GM19240 (cell line): ENCODE results near the gene PRODH2.

Source experiments
- DNase-seq: peaks from one replicate; pipeline ENCODE4 v3.0.0; 2011; ENCODE audit warnings: low spot score; ENCODE audit not compliant: insufficient read length

The PRODH2 gene

DNA sequence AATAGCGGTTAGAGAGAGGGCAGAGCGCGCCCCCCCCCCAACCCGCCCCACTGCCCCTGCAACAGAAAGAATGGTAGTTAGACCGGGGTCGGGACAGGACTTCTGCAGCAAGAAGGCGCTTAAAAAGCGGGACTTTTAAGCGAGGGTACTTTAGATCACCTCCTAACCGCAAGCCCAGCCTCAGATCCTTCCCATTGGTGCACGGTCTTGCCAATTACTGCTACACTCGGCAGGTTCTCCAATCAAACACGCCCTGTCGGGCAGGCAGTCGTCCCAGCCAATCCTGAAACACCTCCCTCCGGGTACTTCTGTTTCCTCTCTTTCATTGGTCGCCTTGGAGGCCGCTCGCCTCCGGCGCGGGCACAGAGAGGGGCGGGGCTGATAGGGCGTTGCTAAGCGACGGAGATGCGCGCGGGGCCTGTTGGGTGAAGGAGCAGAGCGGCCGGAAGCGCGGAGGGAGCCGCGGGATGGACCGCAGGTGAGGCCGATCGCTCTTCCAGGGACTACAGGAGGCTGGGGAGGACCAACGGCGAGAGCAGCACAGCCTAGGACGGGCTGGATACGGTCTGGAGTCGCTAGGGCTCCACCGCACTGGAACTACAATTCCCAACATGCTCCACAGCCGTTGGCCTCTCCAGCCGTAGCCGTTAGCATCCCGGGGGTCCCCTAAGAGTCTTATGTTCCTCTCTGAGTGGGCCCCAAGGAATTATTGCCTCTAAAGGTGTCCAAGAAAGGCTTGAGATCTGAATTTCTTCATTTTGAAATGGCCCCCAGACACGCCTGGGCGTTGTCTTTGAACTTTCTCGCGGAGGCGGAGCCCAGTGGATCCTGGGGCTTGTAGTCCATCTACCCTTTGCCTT is 54.7 kb downstream of the PRODH2 start, which contains the start of gene PROSER3:
PROSER3 (plus strand) TSS at position 428 of the 860 bp plus-strand sequence; CDS start at position 468, 40 bp downstream.
- peak; percentile 99 for DNase-seq

DNA sequence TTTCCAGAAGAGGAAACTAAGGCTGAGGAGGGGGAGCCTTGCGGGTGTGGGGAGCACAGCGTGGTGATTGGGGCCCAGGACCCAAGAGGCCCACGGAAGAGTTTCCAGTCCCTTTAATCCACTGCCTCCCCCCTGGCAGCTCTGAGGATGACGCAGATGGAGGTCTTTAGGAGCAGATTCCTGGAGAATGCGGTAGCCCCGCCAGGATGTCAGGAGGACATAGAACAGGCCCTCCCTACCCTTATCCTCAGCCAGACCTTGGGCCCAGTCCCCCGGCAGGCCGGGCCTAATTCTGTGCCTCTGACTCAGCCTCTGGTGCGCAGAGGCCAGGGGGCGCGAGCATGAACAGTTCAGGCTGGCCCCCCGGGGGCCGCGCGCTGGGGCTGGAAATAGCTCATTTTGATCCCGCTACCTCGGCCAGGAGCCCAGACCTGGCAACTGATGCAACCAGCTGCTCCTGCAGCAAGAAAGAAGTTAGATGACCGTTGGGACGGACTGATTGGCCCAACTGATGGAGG is 55.4 kb downstream of the PRODH2 start:
- no peak for DNase-seq

DNA sequence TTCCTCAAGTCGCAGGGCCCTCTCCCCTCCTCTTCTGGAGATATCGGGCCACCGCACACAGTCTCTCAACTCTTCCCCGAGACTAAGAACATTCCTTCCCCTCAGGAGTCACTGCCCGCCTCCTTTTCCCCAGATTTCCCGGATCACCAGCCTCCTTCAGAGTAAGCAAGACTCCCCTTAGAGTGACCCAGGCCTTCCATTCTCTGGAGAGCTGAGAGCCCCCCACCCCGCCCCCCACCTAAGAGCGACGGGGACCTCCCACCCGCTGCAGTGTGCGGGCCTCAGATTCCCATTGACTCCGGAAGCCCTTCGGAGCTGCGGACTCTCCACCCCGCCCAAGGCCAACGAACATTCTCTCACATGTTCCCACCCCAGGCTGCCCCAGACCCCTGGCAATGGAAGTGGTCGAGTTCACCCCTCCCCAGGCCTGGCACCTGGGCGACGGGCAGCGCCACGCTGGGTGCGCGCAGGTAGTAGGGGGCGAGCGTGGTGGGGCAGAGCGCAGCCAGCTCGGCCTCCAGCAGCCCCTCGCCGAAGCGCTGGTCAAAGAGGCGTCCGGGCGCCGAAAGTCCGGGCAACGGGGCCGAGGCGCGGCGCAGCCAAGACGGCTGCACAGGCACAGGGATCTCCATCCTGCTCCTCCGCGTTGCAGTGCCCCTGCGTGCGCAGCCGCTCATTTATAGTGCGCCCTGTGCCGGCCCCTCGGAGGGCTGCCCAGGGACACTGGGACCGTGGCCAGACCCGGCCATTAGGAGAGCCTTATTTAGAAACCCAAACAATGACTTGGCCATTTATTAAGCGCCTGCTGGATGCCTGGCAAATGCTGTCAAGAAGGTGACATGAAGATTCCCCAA is 56.0 kb downstream of the PRODH2 start, which contains the start of gene HSPB6:
HSPB6 (minus strand) TSS at position 653 of the 854 bp plus-strand sequence; CDS start at position 632, 21 bp downstream.
- DNase-seq, result no peak

DNA sequence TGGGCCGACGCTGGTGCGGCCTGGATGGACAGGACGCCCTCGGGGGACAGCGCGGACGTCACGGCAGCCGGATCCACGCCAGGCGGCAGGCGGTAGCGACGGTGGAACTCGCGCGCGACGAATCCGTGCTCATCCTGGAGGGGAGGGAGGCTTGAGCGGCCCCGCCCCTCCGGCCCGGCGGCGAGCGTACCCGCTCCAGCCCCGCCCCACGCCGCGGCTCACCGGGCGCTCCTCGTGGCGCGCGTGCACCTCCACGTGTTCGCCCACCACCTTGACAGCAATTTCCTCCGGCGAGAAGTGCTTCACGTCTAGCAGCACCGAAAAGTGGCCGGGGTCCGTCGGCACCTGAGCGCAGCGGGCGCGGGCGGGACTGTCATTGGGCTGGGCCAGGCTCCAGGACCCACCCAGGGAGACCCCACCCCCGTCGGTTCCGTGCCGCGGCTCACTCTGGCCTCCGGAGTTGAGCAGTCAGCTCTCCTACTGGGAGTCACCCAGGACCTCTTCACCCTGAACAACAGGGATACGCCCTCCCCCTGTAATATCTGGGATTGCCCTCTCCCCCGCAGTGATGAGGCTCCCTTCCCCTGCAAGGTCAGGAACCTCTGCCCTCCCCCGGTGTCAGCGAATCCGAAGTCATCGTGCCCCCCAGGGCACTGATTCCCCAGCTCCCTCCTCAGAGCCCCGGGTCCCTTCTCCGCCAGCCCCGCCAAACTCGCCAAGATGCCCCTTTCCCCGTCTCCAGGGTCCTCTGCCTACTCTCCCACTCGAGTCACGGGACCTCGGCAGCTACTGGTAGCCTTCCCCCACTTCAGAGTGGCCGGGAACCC is 56.9 kb downstream of the PRODH2 start:
- no peak for DNase-seq

DNA sequence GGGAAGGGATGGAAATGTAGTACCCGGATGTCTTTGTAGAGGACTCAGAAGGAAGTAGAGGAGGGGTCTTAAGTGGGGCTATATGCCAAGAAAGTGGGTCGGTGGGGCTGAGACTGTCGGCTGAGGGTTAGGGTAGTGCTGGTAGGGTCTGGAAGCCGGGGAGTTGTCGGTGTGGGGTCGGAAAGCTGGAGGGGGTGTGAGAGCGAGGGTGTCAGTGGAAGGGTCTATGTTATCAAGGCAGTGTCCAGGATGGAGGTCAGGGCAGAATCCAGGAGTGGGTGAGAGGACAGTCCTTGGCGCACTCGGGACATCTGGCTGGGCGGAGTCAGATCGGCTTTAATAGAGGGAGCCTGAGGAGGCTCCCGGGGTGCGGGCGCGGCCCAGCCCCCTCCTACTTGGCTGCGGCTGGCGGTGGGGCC is 57.5 kb downstream of the PRODH2 start:
- DNase-seq, result no peak

DNA sequence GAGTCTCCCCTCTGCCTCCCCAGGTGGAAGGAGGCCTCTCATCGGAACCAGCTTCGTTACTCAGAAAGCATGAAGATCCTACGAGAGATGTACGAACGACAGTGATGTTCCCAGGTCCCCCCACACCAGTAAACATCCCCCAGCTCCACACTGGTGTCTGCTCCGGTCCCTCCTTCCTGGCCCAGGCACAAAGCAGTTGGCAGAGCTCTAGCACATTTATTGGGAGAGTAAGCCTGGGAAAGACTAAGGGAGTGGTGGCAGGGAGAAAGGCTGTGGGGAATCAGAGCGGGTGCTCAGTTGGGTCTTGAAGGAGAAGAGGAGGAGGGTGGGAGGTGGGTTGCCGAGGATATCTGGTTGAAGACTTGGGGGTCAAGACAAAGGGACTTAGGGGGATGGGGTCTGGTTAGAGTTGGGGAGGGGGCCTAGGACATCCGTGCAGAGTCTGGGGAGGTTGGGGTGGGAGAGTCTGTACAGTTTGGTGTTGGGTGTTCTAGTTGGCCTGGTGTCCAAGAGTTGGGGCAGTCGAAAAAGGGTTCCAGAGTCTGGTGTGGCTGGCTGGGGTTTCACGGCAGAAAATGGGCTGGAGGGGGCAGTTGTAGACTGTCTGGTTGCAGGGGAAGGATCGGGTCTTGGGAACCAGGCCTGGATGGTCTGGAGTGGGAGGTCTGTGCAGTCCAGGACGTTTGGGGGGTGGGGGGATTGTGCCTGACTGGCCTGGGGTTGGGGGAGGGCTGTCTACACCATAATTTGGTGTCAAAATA is 58.1 kb downstream of the PRODH2 start:
- DNase-seq, result no peak

DNA sequence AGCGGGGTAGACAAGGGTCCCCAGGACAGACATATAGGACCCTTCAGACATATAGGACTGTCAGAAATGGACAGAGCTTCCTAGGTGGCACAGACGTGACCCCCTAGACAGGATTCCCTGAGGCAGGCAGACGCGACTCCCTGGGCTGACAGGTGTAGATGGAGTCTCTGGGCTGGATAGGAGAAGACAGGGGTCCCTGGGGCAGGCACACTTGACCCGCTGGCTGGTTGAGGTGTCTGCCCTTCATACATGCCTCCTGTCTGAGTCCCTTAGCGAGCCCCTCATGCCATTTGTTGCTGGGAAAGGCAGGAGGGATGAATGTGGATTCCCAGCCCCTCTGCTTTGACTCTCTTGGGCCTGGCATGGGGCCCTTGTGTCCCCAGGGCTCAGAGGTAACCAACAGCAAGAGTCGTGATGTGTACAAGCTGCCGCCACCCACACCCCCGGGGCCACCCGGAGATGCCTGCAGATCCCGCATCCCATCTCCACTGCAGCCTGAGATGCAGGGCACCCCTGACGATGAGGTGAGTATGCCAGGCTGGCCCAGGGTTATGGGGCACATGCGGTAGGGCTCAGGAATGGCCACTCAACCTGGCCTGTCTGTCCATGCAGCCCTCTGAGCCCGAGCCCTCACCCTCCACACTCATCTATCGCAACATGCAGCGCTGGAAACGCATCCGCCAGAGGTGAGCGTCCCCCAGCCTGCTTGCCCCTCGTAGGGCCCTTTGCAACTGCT is 58.8 kb downstream of the PRODH2 start:
- DNase-seq, result no peak

DNA sequence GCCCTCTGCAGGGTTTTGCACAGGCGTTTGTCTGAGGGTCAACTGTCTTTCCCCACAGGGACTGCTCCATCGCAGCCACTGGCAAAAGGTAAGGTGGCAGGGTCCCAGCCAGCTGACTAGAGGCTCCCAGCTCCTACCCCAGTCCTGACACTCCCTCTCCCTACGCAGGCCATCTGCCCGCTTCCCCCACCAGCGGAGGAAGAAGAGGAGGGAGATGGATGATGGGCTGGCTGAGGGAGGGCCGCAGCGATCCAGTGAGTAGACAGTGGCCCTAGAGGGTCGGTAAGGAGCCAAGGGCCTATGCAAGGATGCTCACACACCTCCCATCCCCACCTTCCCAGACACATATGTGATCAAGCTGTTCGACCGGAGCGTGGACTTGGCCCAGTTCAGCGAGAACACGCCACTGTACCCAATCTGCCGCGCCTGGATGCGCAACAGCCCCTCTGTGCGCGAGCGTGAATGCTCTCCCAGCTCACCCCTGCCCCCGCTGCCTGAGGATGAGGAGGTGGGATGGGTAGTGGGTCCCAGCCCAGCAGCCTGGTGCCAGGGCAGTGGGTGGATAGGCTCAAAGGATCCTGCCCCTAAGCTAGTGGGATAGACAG is 59.8 kb downstream of the PRODH2 start:
- no peak for DNase-seq

DNA sequence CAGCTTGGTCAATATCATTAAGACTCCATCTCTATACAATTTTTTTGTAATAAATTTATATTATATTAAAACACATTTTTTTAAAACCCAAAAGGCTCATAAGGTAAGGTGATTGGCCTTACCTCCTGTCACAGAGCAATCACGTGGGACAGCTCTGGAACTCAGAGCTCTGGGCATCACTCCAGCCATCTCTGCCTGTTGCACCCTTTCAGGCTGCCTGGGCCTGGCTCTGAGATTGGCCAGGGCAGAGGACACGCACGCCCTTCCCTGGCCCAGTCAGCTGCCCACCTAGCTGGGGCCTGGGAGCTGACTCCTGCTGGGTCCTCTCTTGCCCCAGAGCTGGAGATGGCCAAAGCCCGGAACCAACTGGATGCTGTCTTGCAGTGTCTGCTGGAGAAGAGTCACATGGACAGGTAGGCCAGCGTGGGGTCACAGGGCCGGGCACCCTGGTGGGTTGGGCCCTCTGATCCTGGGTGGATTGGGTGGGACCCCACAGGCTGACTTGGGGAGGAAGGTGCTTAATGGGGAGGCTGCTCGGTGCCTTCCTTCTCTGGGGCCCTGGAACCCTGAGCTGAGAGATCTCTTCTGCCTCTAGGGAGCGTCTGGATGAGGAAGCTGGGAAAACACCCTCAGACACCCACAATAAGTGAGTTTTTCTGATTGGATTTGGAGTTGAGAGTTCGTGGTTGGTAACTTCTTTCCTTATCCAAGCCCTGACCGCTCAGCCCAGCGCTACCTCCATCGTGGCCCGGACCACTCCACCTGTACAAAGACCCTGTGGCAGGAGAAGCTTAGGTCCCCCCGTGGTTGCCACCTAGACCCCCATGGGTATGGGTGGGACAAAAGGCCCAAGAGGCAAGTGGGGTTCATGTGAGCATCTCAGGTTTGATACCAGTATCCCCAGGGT is 60.6 kb downstream of the PRODH2 start:
- no peak for DNase-seq

DNA sequence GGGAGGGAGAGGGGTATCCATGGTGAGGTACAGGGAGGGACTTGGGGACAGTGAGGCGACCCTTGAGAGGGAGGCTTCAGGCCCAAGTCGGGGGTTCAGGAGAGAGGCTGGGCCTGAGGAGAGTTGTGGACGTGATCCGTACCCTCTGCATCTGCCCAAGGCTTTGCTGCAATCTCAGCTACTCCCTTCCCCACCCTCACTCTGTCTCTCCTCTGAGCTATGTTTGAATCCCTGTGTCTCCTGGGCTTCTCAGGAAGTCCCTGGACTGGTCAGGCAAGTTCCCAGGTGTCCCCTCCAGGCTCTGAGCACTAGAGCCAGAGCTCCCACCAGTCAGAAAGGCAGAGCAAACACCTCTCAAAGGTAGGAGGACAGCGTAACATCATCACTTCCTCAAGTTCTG is 62.5 kb downstream of the PRODH2 start:
- DNase-seq, result no peak
